Subcutaneous abdominal adipose tissue (tissue), 5 donors: ENCODE data around the gene MYCBP2.
A peak's percentile ranks its signal among the peaks of the same experiment; 100 is the strongest.

Experiments
- H3K27ac ChIP-seq: one replicate; pipeline ENCODE4 v1.7.0; 2013; ENCODE audit warnings: low read depth, mild to moderate bottlenecking, inconsistent platforms, low read length, moderate library complexity
- H3K27me3 ChIP-seq, 5 donors: one replicate each; pipeline ENCODE4 v1.7.0; 2013; ENCODE audit warnings: low read length in 5 of 5, inconsistent platforms in 1 of 5; ENCODE audit not compliant: control insufficient read depth in 5 of 5, insufficient read depth in 4 of 5
- H3K36me3 ChIP-seq, 5 donors: one replicate each; pipeline ENCODE4 v1.7.0; 2013; ENCODE audit warnings: low read length in 5 of 5; ENCODE audit not compliant: control insufficient read depth in 5 of 5, insufficient read depth in 5 of 5
- H3K4me1 ChIP-seq, 5 donors: one replicate each; pipeline ENCODE4 v1.7.0; 2013; ENCODE audit warnings: low read length in 5 of 5, mild to moderate bottlenecking in 3 of 5, moderate library complexity in 1 of 5; ENCODE audit not compliant: control insufficient read depth in 5 of 5, insufficient read depth in 5 of 5
- H3K4me3 ChIP-seq, 5 donors: one replicate each; pipeline ENCODE4 v1.7.0; 2013; ENCODE audit warnings: low read length in 5 of 5, low read depth in 1 of 5
- H3K9ac ChIP-seq, 5 donors: one replicate each; pipeline ENCODE4 v1.7.0; 2013; ENCODE audit warnings: low read length in 5 of 5, mild to moderate bottlenecking in 4 of 5, moderate library complexity in 3 of 5
- H3K9me3 ChIP-seq, 5 donors: one replicate each; pipeline ENCODE4 v1.7.0; 2013; ENCODE audit warnings: low read length in 5 of 5; ENCODE audit not compliant: control insufficient read depth in 5 of 5
- donor health status: healthy.
- donor health status: healthy.
- donor health status: healthy.
- donor health status: healthy.
- donor health status: healthy.

The MYCBP2 gene

GRCh38 chr13:77056886-77057285 is 270.0 kb downstream of the MYCBP2 start:
- peaks cover 63 to 83% (median 77%) of the 10 kb centered on the region in 5 donors for H3K36me3 ChIP-seq

DNA sequence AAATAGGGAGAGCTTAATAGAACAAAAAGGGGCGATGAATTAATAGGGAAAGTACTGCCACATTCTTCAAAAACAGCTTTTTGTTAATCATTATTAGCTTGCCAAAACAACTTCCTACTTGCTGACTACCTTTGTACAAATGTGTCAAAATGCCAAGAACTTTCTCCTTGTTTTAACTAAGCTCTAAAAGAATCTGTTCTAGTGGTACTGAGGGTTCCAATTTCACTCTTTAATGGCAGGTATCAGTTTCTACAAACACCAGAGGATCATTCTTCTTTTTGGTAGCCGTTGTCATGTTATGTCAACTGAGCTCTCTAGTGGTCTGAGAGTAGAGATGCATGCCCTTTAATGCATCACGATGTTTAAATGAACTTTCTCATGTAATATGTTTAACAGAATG is 270.5 kb downstream of the MYCBP2 start:
- Histone ChIP-seq H3K27ac (no peak overlapping the region), H3K27me3 (no peaks in the 10 kb centered on the region), H3K36me3 (peaks cover 58 to 83% (median 76%) of the 10 kb centered on the region in 5 donors), H3K4me3 (no peak overlapping the region), H3K9me3 (no peaks in the 10 kb centered on the region), H3K4me1 (peaks cover 0 to 9% (median 7%) of the 10 kb centered on the region in 5 donors), H3K9ac (no peak overlapping the region)

More at GRCh38 chr13:77056886-77057285, 270.0 kb downstream of the MYCBP2 start:
- H3K4me3 ChIP-seq, result no peak overlapping the region
- H3K9ac ChIP-seq, result no peak overlapping the region
- H3K27ac ChIP-seq, result no peak overlapping the region
- H3K4me1 ChIP-seq, result peaks cover 0 to 9% (median 7%) of the 10 kb centered on the region in 5 donors
- H3K27me3 ChIP-seq, result no peaks in the 10 kb centered on the region
- H3K9me3 ChIP-seq, result no peaks in the 10 kb centered on the region

DNA sequence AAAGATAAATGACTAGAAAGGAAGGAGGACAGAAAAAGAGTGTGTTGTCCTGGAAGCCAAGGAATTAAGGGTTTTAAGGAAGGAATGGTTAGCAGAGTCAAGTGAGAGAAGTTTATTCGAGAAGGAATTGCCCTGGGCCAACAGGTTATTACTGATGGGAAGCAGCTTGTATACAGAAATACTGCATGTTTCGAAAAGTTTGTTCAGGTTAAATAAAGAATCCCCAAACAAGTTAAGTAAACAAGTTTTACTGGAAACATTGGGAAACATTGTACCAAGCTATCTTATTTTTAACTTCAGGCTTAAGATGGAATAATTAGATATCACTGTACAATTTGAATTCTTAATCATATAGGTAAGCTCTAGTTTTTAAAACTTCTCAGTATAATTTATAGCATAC is 271.7 kb downstream of the MYCBP2 start:
- Histone ChIP-seq H3K9me3 (no peaks in the 10 kb centered on the region), H3K4me1 (peaks cover 0 to 9% (median 7%) of the 10 kb centered on the region in 5 donors), H3K36me3 (peaks cover 56 to 85% (median 77%) of the 10 kb centered on the region in 5 donors), H3K27me3 (no peaks in the 10 kb centered on the region), H3K4me3 (no peak overlapping the region), H3K27ac (no peak overlapping the region), H3K9ac (no peak overlapping the region)

DNA sequence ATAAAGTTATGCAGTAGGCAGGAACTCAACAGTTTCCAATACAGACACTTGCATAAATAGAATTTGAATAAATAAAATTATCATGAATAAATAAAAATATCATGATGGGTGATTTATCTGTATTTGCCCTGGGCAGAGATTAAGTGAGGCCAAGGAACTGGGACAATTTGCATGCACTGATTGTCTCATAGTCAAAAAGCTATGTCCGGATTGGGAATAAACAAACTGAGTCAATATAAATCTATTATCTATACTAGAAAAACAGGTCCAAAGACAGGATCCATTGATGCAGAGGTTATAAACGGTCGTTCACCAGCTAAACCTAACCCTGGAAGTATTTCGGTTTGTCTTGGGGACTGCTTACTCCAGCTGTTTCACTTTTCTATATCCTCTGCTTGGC is 273.7 kb downstream of the MYCBP2 start:
- Histone ChIP-seq H3K4me3 (no peak overlapping the region), H3K9ac (no peak overlapping the region), H3K36me3 (peaks cover 51 to 89% (median 72%) of the 10 kb centered on the region in 5 donors), H3K4me1 (peaks cover 0 to 18% (median 10%) of the 10 kb centered on the region in 5 donors), H3K27me3 (no peaks in the 10 kb centered on the region), H3K9me3 (no peaks in the 10 kb centered on the region), H3K27ac (no peak overlapping the region)

DNA sequence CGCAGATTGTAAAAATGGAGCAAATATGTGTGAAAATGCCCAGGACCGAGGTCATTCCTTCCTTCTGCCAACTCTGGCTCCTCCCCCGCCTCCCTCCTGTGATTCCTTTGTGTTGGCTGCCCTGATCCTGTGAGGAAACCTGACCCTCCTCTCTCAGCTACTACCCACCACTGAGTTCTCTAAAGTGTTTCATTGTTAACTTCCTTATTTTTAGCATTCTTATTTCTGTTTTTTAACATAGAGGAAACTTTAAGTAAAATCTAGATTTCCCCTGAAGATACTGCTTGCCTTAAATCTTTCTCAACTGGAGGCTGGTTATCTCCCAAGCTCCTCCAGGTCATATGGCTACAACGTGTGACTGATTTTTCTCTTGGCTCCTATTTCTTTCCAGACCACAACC is 278.2 kb downstream of the MYCBP2 start:
- Histone ChIP-seq H3K36me3 (peaks cover 31 to 83% (median 55%) of the 10 kb centered on the region in 5 donors), H3K4me1 (peaks cover 0 to 10% (median 5%) of the 10 kb centered on the region in 5 donors), H3K27ac (peak overlapping the region; percentile 7), H3K9me3 (no peaks in the 10 kb centered on the region), H3K9ac (no peak overlapping the region), H3K4me3 (no peak overlapping the region), H3K27me3 (no peaks in the 10 kb centered on the region)

DNA sequence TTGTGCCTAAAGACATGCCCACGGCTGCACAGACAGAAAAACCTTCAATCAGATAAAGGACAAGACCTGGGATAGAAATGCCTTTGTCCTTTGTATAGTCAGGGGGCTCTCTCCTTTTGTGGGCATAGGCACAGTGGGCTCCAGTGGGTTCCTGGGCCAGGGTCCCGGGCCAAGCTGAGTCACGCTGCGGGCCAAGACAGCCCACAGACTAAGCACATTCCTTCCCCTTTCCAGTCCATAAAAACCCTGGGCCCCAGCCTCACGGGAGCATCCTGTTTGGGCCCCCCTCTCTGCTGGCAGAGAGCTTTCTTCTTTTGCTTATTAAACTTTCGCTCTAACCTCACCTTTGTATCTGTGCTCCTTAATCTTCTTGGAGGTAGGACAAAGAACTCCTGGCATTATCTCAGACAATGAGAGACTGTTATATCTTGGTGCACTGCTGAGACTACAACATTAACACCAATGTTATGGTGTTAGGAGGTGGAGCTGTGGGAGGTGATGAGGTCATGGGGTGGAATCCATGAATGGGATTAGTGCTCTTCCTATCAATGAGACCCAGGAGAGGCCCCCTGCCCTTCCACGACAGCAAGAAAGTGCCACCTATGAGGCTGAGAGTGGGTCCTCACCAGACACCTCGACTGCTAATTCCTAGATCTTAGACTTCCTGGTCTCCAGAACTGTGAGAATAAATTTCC is 279.1 kb downstream of the MYCBP2 start:
- no peak overlapping the region for H3K9ac ChIP-seq
- peaks cover 24 to 78% (median 51%) of the 10 kb centered on the region in 5 donors for H3K36me3 ChIP-seq
- H3K4me3 ChIP-seq, result no peak overlapping the region
- H3K4me1 ChIP-seq, result peaks cover 0 to 10% (median 5%) of the 10 kb centered on the region in 5 donors
- no peak overlapping the region for H3K27ac ChIP-seq
- no peaks in the 10 kb centered on the region for H3K27me3 ChIP-seq
- H3K9me3 ChIP-seq, result no peaks in the 10 kb centered on the region

DNA sequence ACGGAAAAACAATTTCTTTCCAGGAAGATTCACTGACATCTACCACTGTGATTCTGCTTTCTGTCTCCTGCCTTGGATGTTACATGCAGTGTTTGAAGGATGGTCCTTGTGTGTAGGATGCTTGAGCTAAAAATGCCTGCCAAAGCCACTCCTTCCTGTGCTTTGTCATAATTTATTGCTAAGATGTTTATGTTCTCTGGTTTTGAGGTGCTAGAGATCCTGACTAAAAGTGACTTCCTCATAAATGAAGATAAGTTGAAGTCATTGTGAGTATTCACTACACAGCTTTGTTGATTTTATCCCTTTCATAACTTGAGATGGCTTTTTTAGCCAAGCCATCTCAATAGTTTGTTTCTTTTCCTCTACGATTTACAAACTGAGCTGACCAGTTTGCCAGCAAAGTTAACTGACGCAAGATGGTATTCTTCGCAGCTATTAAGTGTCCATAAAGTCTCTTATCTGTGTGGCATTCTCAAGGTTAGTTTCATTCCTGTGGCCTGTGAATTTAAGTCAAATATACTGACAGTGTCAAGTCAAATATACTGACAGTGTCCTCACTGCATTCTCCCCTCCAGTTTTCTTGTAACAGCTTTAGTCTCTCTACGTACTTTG is 284.2 kb downstream of the MYCBP2 start:
- H3K9ac ChIP-seq, result no peak overlapping the region
- peaks cover 10 to 32% (median 22%) of the 10 kb centered on the region in 5 donors for H3K36me3 ChIP-seq
- no peaks in the 10 kb centered on the region for H3K4me1 ChIP-seq
- no peaks in the 10 kb centered on the region for H3K9me3 ChIP-seq
- no peak overlapping the region for H3K4me3 ChIP-seq
- no peaks in the 10 kb centered on the region for H3K27me3 ChIP-seq
- H3K27ac ChIP-seq, result no peak overlapping the region

- no peaks in the 10 kb centered on the region for H3K9me3 ChIP-seq
- H3K4me1 ChIP-seq, result no peaks in the 10 kb centered on the region
- H3K9ac ChIP-seq, result no peak overlapping the region
- H3K27me3 ChIP-seq, result no peaks in the 10 kb centered on the region
- no peak overlapping the region for H3K27ac ChIP-seq
- peaks cover 8 to 19% (median 11%) of the 10 kb centered on the region in 5 donors for H3K36me3 ChIP-seq
- no peak overlapping the region for H3K4me3 ChIP-seq
These were observed 286.1 kb downstream of the MYCBP2 start for GRCh38 chr13:77040835-77041234.

- Histone ChIP-seq H3K9me3 (no peaks in the 10 kb centered on the region), H3K4me1 (no peaks in the 10 kb centered on the region), H3K9ac (no peak overlapping the region), H3K27me3 (no peaks in the 10 kb centered on the region), H3K36me3 (peaks cover 6 to 16% (median 8%) of the 10 kb centered on the region in 5 donors), H3K4me3 (no peak overlapping the region), H3K27ac (no peak overlapping the region)
These were observed 286.8 kb downstream of the MYCBP2 start for GRCh38 chr13:77040076-77040475.

- Histone ChIP-seq H3K36me3 (peaks cover 0 to 6% (median 3%) of the 10 kb centered on the region in 5 donors), H3K4me3 (no peak overlapping the region), H3K27ac (no peak overlapping the region), H3K27me3 (no peaks in the 10 kb centered on the region), H3K9ac (no peak overlapping the region), H3K4me1 (no peaks in the 10 kb centered on the region), H3K9me3 (no peaks in the 10 kb centered on the region)
These were observed 287.9 kb downstream of the MYCBP2 start for GRCh38 chr13:77038907-77039480.
